ENCODE data around the gene AFAP1.

DNA sequence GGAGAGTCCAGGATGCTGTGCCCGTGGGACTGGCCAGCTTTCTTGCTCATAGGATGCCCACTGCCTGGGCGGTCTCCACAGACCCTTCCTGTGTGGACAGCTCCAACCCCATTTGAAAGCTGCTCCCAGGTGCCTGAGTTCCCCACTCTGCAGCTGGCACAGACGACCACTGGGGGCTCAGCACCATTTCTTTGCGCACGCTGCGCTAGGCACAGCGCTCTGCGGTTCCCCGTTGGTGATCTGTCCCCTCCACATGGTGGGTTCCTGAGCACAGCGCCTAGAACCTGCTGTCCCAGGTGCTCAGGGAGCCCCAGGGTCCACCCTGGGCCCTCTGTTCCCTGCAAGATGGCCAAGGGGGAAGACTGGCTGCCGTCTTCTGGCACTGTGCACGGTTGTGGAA lies 45.4 kb upstream of the AFAP1 start:
- TF ChIP-seq, protein P1, sequence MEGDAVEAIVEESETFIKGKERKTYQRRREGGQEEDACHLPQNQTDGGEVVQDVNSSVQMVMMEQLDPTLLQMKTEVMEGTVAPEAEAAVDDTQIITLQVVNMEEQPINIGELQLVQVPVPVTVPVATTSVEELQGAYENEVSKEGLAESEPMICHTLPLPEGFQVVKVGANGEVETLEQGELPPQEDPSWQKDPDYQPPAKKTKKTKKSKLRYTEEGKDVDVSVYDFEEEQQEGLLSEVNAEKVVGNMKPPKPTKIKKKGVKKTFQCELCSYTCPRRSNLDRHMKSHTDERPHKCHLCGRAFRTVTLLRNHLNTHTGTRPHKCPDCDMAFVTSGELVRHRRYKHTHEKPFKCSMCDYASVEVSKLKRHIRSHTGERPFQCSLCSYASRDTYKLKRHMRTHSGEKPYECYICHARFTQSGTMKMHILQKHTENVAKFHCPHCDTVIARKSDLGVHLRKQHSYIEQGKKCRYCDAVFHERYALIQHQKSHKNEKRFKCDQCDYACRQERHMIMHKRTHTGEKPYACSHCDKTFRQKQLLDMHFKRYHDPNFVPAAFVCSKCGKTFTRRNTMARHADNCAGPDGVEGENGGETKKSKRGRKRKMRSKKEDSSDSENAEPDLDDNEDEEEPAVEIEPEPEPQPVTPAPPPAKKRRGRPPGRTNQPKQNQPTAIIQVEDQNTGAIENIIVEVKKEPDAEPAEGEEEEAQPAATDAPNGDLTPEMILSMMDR (IDR thresholded peaks at IDR 0.05), result no peak
- TF ChIP-seq POLR2A (IDR thresholded peaks at IDR 0.05), result no peak

All from esophagus squamous epithelium (tissue), 4 donors.